Keratinocyte (primary cell): ENCODE data around the gene USP8. TPM values are rescaled to one million over a fixed set of nuclear protein-coding genes. Genes with fewer than 3 reads are reported as not detected.

ENCODE experiments used
- DNase-seq: peaks from one replicate; pipeline ENCODE4 v3.0.0-alpha.2; 2011; ENCODE audit warnings: low read depth, missing footprints, low spot score
- FAIRE-seq: peaks from 2 replicates; lab custom pipeline; 2011; peaks lifted over from hg19 to GRCh38; lab: Jason Lieb, UNC
- H2AFZ ChIP-seq: 2 replicates; pipeline ENCODE4 v1.6.0; 2012; ENCODE audit warnings: low read length, control low read depth, inconsistent platforms; ENCODE audit not compliant: control insufficient read depth
- H3K27ac ChIP-seq: 2 replicates; pipeline ENCODE4 v1.5.1; 2011; ENCODE audit warnings: low read length; ENCODE audit not compliant: control insufficient read depth, insufficient read depth
- H3K27me3 ChIP-seq: 3 replicates; pipeline ENCODE4 v1.6.0; 2011; ENCODE audit warnings: low read length; ENCODE audit not compliant: control insufficient read depth, insufficient read depth; ENCODE audit errors: extremely low read depth
- H3K36me3 ChIP-seq, 2 experiments: 2 replicates in 1 of 2; 3 replicates in 1 of 2; pipeline ENCODE4 v1.5.1; 2011; ENCODE audit warnings: low read length in 2 of 2, mild to moderate bottlenecking in 1 of 2; ENCODE audit not compliant: control insufficient read depth in 2 of 2, insufficient read depth in 2 of 2; ENCODE audit errors: extremely low read depth in 1 of 2
- H3K4me1 ChIP-seq: 3 replicates; pipeline ENCODE4 v1.5.1; 2011; ENCODE audit warnings: low read length; ENCODE audit not compliant: control insufficient read depth, insufficient read depth; ENCODE audit errors: extremely low read depth
- H3K4me2 ChIP-seq: 3 replicates; pipeline ENCODE4 v1.6.0; 2011; ENCODE audit warnings: low read depth, low read length; ENCODE audit not compliant: control insufficient read depth, insufficient read depth; ENCODE audit errors: extremely low read depth
- H3K4me3 ChIP-seq, 3 experiments: fragments of 200-600 bp in 1 of 3; sonication (generic) in 1 of 3; 2 replicates in 2 of 3; 3 replicates in 1 of 3; pipeline ENCODE4 v1.5.1; 2011 to 2016; ENCODE audit warnings: low read length in 3 of 3, mild to moderate bottlenecking in 3 of 3, control low read depth in 2 of 3, inconsistent platforms in 1 of 3, low read depth in 1 of 3, mixed read lengths in 1 of 3, mixed run types in 1 of 3, moderate library complexity in 1 of 3; ENCODE audit not compliant: control insufficient read depth in 2 of 3, insufficient read depth in 2 of 3; ENCODE audit errors: extremely low read depth in 1 of 3
- H3K79me2 ChIP-seq: 2 replicates; pipeline ENCODE4 v1.6.0; 2012; ENCODE audit warnings: low read length; ENCODE audit not compliant: control insufficient read depth, insufficient read depth
- H3K9ac ChIP-seq: 3 replicates; pipeline ENCODE4 v1.6.0; 2011; ENCODE audit warnings: low read length; ENCODE audit not compliant: control insufficient read depth, insufficient read depth; ENCODE audit errors: extremely low read depth
- H3K9me1 ChIP-seq: 3 replicates; pipeline ENCODE4 v1.6.0; 2011; ENCODE audit warnings: low read length; ENCODE audit not compliant: control insufficient read depth, insufficient read depth; ENCODE audit errors: extremely low read depth
- H3K9me3 ChIP-seq: 2 replicates; pipeline ENCODE4 v1.5.1; 2012; ENCODE audit warnings: low read depth, low read length; ENCODE audit not compliant: control insufficient read depth
- H4K20me1 ChIP-seq: 3 replicates; pipeline ENCODE4 v1.6.0; 2011; ENCODE audit warnings: low read length; ENCODE audit not compliant: control insufficient read depth, insufficient read depth; ENCODE audit errors: extremely low read depth
- EZH2 ChIP-seq: IDR thresholded peaks from one replicate; pipeline ENCODE4 v1.6.1; 2012; ENCODE audit warnings: inconsistent platforms, mild to moderate bottlenecking, low read length, moderate library complexity
- dilution Hi-C: fragments of 300-500 bp; cut with MboI; formaldehyde crosslinking; loops from one replicate; pipeline ENCODE4 v1.7.0; 2020; ENCODE audit warnings: low sequenced_read_pairs; ENCODE audit not compliant: extremely low pct_ligation_motif_present
- polyA plus RNA-seq, 5 experiments: library from polyadenylated mRNA; depleted of rRNA in 3 of 5; stranded (reverse) in 3 of 5; stranded (forward) in 1 of 5; unstranded in 1 of 5; fragments of >200 nt; gene quantifications; 1 replicate in 1 of 5; 2 replicates in 3 of 5; 3 replicates in 1 of 5; pipeline versions ENCODE4 v1.2.1 to v1.2.3, GENCODE V29; 2011 to 2012; ENCODE audit warnings: missing spikeins in 2 of 5, low read depth in 1 of 5, low replicate concordance in 1 of 5
- TF ChIP-seq, protein P1 (sequence below), 3 experiments: IDR thresholded peaks in 1 of 3; conservative IDR thresholded peaks in 1 of 3; optimal IDR thresholded peaks in 1 of 3; 2 replicates in 2 of 3; 3 replicates in 1 of 3; pipeline versions ENCODE3 to v1.5.1; 2011; ENCODE audit warnings: low read length in 3 of 3, mild to moderate bottlenecking in 3 of 3, moderate library complexity in 2 of 3, control low read depth in 1 of 3, inconsistent platforms in 1 of 3; ENCODE audit not compliant: insufficient read depth in 2 of 3; ENCODE audit errors: extremely low read depth in 1 of 3

The USP8 gene
- polyA plus RNA-seq, 1 donor (not counting 4 experiments of a cell fraction or from before 2014, with no cell fraction given) = 47.4 TPM

DNA sequence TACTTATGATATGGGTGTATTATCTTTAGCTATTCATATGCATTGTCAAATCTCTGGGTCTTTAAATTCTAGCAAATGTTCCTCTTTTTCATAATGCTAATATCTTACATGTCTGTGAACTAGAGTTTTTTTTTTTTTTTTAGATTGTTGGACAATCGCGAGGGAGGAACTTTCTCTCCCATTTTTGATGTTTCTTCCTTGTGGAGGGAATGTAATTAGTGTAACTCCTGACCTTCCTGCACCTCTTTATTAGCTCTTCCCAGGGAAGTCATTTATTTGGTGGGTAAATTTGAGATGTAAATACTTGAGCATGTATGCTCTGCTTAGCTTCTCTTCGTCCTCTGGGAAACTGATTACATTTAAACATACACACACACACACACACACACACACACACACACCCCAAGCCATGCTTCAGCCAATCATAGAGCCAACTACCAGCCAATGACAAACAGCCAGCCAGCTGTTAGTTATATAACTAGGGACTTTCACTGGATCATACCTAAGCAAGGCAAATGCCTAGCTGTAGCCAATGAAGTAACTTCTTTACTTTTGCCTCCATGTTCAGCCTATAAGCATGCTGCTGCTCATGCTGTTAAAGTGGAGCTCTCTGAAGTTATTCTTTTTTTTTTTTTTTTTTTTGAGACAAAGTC is 8.3 kb upstream of the USP8 start:
- Histone ChIP-seq H3K4me1 (no peaks in the 10 kb centered on the region), H2AFZ (no peak overlapping the region), H3K9ac (no peak overlapping the region), H3K9me3 (no peaks in the 10 kb centered on the region), H4K20me1 (no peaks in the 10 kb centered on the region), H3K27me3 (no peaks in the 10 kb centered on the region), H3K4me3 (no peak overlapping the region), H3K79me2 (no peaks in the 10 kb centered on the region), H3K27ac (no peak overlapping the region), H3K4me2 (no peak overlapping the region), H3K9me1 (no peaks in the 10 kb centered on the region), H3K36me3 (no peaks in the 10 kb centered on the region)
- no peak for FAIRE-seq
- DNase-seq = no peak
- TF ChIP-seq EZH2 = no peak
- dilution Hi-C loops = no loop called here

DNA sequence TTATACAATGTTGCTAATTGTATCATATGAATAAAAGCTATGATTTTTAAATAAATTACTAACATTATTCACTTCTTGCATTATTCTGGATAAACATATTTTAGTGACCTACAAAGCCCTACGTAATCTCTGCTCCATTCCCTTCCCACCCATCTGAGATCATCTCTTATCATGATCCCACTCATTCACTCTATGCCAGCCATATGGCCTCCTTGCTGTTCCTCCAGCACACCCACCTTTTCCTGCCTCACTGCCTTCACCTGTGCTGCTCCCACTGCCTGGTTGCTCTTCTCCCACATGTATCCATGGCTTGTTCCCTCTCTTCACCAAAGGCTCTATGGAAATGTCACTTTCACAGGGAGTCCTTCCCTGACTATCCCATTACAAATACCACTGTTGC is 7.3 kb upstream of the USP8 start:
- Histone ChIP-seq H3K4me3 (no peak overlapping the region), H3K4me2 (no peak overlapping the region), H3K9me1 (no peaks in the 10 kb centered on the region), H3K4me1 (no peaks in the 10 kb centered on the region), H2AFZ (no peak overlapping the region), H3K27me3 (no peaks in the 10 kb centered on the region), H3K36me3 (no peaks in the 10 kb centered on the region), H3K9ac (no peak overlapping the region), H4K20me1 (no peaks in the 10 kb centered on the region), H3K79me2 (no peaks in the 10 kb centered on the region), H3K9me3 (no peaks in the 10 kb centered on the region), H3K27ac (no peak overlapping the region)
- no peak for FAIRE-seq
- DNase-seq = no peak
- no peak for TF ChIP-seq EZH2
- TF ChIP-seq, protein P1, sequence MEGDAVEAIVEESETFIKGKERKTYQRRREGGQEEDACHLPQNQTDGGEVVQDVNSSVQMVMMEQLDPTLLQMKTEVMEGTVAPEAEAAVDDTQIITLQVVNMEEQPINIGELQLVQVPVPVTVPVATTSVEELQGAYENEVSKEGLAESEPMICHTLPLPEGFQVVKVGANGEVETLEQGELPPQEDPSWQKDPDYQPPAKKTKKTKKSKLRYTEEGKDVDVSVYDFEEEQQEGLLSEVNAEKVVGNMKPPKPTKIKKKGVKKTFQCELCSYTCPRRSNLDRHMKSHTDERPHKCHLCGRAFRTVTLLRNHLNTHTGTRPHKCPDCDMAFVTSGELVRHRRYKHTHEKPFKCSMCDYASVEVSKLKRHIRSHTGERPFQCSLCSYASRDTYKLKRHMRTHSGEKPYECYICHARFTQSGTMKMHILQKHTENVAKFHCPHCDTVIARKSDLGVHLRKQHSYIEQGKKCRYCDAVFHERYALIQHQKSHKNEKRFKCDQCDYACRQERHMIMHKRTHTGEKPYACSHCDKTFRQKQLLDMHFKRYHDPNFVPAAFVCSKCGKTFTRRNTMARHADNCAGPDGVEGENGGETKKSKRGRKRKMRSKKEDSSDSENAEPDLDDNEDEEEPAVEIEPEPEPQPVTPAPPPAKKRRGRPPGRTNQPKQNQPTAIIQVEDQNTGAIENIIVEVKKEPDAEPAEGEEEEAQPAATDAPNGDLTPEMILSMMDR (optimal IDR thresholded peaks at IDR 0.05 in 1 of 3, IDR thresholded peaks at IDR 0.05 in 1 of 3, conservative IDR thresholded peaks at IDR 0.05 in 1 of 3; ENCODE audit: extremely low read depth in 1 of 3, insufficient read depth in 2 of 3, low read length in 3 of 3) = no peak
- dilution Hi-C loops = no loop called here

- Histone ChIP-seq H3K9me1 (no peaks in the 10 kb centered on the region), H3K9ac (no peak overlapping the region), H3K27me3 (no peaks in the 10 kb centered on the region), H3K9me3 (no peaks in the 10 kb centered on the region), H3K36me3 (no peaks in the 10 kb centered on the region), H3K4me3 (no peak overlapping the region), H3K4me2 (no peak overlapping the region), H2AFZ (no peak overlapping the region), H4K20me1 (no peaks in the 10 kb centered on the region), H3K27ac (no peak overlapping the region), H3K4me1 (no peaks in the 10 kb centered on the region), H3K79me2 (no peaks in the 10 kb centered on the region)
- dilution Hi-C loops = no loop called here
- FAIRE-seq (no peak), DNase-seq (no peak)
- TF ChIP-seq, protein P1 (optimal IDR thresholded peaks at IDR 0.05 in 1 of 3, IDR thresholded peaks at IDR 0.05 in 1 of 3, conservative IDR thresholded peaks at IDR 0.05 in 1 of 3; ENCODE audit: extremely low read depth in 1 of 3, insufficient read depth in 2 of 3, low read length in 3 of 3) = no peak
- no peak for TF ChIP-seq EZH2
Measured at GRCh38 chr15:50418041-50418583, 6.1 kb upstream of the USP8 start.
